Frontal cortex (tissue), 4 donors: ENCODE results near the gene UGT1A8. TPM values are rescaled to one million over a fixed set of nuclear protein-coding genes. Genes with fewer than 3 reads are reported as not detected.

Experiments
- DNase-seq, 2 donors: peaks; one replicate each; pipeline ENCODE4 v3.0.0; 2012; ENCODE audit warnings: low spot score in 2 of 2
- FAIRE-seq: peaks from 2 replicates; lab custom pipeline; 2012; peaks lifted over from hg19 to GRCh38; lab: Jason Lieb, UNC
- total RNA-seq: library from RNA; depleted of rRNA; stranded (reverse); fragments of >200 nt; gene quantifications from one replicate; pipeline ENCODE4 v1.2.3, GENCODE V29; 2014
- donor health status: control.
- donor health status: control.
- donor health status: control.

UGT1A8 gene
- total RNA-seq, 1 donor from 2014 or later, result not detected

GRCh38 chr2:233813236-233814055 is 196.0 kb downstream of the UGT1A8 start:
- no peak for DNase-seq
- FAIRE-seq, result no peak

GRCh38 chr2:233814056-233814835 is 196.8 kb downstream of the UGT1A8 start:
- FAIRE-seq (no peak), DNase-seq (no peak)

DNA sequence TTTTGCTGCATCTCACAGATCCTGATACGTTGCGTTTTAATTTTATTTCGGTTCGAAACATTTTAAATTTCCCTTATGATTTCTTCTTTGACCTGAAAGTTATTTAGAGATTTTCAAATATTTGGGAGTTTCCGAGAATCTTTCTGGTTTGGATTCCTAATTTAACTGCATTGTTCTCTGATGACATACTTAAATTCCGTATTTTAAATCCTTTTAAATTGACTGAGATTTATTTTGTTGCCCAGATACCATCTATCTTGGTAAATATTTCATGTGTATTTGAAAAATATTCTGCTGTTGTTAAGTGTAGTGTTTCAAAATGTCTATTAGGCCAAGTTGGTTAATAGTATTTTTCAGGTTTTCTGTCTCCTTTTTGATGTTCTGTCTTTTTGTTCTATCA is 198.4 kb downstream of the UGT1A8 start:
- DNase-seq (no peak), FAIRE-seq (no peak)

DNA sequence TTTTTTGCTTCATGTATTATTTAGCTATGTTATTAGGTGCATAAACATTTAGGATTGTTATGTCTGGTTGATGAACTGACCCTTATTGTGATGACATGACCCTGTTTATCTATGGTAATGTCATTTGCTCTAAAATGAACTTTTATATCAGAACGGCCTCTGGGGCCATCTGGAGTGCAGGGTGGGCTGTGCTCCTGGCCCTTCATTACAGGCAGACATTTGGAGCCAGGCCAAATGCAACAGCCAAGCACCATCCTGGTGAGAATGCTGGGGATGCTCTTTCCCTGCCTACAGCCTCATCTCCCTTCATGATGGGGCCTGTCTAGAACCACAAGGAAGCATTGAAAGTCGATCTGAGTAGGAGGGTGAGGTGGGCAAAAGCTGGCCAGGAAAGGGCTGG is 198.9 kb downstream of the UGT1A8 start:
- FAIRE-seq, result no peak
- DNase-seq, result no peak

DNA sequence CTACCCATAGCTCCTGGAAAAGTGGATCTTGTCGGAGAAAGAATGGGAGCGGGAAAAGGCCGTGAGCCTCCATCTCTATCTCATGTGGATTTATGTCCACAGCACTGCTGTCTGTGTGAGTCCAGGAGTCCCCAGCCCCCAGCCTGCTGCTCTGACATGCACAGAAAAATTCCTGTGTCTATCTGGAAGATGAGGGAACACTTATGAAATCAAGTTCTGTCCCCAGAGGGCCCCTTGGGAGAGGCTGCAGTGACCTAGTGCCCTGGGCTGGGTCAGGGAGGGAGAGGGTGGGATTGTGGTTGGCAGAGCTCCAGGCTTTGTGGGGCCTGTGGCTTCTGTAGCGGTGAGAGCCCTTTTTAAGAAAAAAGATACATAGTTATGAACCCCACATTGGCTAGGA is 199.3 kb downstream of the UGT1A8 start:
- no peak for DNase-seq
- FAIRE-seq, result no peak

DNA sequence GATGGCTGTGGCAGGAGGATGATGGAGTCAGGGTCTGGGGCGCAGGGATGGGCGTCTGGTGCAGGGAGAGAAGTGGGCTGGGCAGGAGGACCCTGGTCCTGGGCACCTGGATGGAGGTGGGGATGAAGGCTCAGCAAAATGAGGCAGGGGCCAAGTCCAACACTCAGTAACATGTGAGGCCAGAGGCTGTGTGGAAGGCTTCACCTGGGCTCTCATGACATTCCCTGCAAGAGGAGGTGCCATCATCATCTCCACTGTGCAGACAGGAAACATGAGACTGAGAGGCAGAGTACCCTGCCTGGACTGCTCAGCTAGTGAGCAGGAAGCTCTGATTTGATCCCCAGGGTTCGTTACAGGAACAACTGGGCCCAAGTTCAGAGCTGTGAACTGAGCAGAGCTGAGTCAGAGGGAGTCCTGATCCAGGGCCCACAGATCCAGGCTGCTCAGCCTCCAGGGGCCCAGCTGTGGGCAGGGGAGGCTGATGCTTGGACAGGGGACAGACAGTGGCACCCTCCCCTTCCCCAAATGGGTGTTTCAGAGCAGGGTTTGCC is 200.0 kb downstream of the UGT1A8 start:
- FAIRE-seq (no peak), DNase-seq (no peak)

DNA sequence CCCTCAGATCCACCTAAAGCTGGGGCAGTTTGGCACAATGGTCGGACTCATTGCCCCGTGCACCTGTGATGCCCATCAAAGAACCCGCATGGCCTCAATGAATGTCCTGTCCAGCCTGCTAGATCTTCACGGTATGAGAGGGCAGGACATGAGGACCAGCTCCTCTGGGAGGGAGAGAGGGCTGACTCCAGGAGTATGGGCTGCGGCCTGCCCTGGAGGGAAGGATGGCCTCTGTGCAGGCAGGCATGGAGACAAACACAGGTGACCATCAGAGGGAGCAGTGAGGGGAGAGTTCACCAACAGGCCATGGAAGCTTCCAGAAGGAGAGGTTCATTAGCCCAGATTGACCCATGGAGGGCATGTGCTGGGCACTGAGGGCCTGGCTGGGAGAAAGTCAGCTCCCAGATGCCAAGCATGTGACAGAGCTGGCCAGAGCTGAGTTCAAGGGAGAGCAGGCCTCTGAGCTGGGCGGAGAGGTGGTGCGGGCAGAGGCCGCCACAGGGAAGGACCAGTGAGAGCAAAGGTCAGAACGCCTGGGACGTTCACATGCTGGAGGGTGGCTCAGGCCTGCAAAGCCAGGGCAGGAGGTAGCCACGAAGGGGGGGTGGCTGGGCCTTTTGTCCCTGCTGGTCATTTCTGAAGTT is 200.7 kb downstream of the UGT1A8 start:
- no peak for DNase-seq
- no peak for FAIRE-seq

GRCh38 chr2:233818639-233819621 is 201.5 kb downstream of the UGT1A8 start:
- FAIRE-seq, result no peak
- no peak for DNase-seq

- no peak for FAIRE-seq
- no peak for DNase-seq
Measured at GRCh38 chr2:233819884-233820773, 202.7 kb downstream of the UGT1A8 start.

DNA sequence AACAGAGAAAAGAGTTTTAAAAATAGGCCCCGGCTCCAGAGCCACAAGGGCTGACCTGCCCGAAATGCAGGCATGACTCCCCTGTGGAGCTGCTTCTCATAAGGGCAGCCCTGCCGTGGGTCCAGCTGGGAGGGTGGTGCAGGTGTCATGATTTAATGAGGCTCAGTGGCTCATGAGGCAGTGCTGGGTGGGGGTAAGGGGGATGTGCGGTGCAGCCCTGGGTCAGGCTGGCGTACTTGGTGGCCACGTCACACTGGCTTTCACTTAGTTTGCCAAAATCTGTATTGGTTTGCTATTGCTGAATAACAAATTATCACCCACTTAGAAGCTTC is 203.3 kb downstream of the UGT1A8 start:
- FAIRE-seq, result no peak

DNA sequence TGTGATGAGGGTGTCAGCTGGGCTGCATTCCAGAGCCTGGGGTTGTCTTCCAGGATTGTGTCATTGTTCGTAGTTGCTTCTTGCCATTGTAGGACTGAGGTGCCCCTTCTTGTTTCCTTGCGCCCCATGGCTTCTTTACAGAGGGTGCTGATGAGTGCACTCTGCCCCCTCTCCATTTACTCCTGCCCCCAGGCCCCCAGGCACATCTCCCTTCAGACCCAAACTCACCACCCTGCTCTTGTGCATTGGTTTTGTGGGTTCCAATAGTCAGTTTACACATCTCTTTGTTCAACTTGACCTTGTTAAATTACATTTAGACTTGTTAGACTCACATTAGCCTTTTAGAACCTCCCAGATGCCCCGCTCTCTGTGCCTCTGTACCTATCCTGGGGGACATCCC is 203.8 kb downstream of the UGT1A8 start:
- FAIRE-seq (no peak), DNase-seq (no peak)

More for the DNA sequence above, 203.3 kb downstream of the UGT1A8 start:
- no peak for DNase-seq

DNA sequence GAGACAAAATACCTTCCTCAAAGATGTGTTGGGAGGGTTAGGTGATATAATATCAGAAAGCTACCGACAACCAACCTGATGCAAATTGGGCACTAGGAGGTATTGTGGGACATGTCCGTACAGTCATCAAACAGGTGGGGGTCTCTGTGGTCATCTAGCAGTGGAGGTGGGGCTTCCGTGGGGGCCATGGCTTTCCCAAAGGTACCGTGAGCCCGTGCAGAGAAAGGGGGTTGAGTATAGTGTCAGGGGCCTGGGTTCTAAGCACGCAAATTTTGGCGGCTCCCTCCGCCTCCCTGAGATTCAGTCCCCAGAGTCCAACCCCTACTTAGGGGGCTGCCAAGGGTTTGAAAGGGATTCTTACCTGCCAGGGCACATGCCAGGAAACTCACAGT is 204.3 kb downstream of the UGT1A8 start:
- FAIRE-seq (no peak), DNase-seq (no peak)

DNA sequence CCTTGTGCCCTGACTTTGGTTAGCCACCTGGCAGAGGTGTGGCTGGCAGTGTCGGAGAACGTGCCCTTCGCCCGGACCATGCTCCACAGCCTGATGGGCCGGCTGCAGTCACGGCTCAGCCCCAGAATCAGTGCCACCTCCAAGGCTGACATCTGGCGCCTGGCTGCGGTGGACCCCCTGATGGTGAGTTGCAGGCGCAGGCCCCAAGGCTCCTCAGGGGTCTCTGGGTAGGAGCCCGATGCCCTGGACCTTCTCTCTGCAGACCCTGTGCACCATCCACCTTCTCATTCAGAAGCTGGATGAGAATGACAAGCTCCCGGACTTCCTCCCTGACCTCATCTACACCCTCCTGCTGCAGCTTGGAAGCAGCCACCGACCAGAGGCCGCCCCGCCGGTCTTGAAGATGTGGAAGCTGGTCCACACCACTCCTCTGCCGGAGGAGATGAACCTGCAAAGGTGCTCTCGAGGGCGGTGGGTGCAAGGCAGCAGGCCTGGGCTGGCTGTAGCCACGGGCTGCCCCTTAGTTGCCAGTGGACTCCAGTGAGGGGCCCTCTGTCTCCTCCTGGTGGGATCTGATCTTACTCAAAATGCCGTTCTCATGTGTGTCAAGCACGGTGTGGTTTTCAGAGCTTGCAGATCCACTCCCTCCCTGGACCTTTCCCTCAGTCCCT is 204.8 kb downstream of the UGT1A8 start:
- FAIRE-seq (no peak), DNase-seq (no peak)

Other genes starting within 250 kb of the UGT1A8 start
- 5.3 TPM for gene USP40, start 50.9 kb upstream of the UGT1A8 start, total RNA-seq
- gene UGT1A10, start 18.8 kb downstream of the UGT1A8 start, total RNA-seq, result not detected
- not detected for gene UGT1A9, start 54.3 kb downstream of the UGT1A8 start, total RNA-seq
- not detected for gene UGT1A7, start 64.3 kb downstream of the UGT1A8 start, total RNA-seq
- gene UGT1A6, start 75.3 kb downstream of the UGT1A8 start, total RNA-seq, result not detected
- not detected for gene UGT1A5, start 95.3 kb downstream of the UGT1A8 start, total RNA-seq
- not detected for gene UGT1A4, start 101.1 kb downstream of the UGT1A8 start, total RNA-seq
- not detected for gene UGT1A3, start 111.4 kb downstream of the UGT1A8 start, total RNA-seq
- gene UGT1A1, start 142.6 kb downstream of the UGT1A8 start, total RNA-seq, result not detected
- gene MROH2A, start 160.7 kb downstream of the UGT1A8 start, total RNA-seq, result not detected
- gene HJURP, start 236.9 kb downstream of the UGT1A8 start, total RNA-seq, result 2.0 TPM